KOPT-K1 (cell line): ENCODE data around the gene SEMA4A.
"Not testable (repeated sequence)": the region's sequence is repeated elsewhere in the genome, so short reads cannot be mapped to it uniquely, and the experiment has no call there.

Source experiments
- H3K27ac ChIP-seq: fragments of 200-600 bp; sonication (generic); 2 replicates; pipeline ENCODE4 v1.5.1; 2016; ENCODE audit warnings: antibody characterized with exemption, mild to moderate bottlenecking, low read depth, low read length; ENCODE audit not compliant: poor library complexity, severe bottlenecking
- H3K36me3 ChIP-seq: fragments of 200-600 bp; sonication (generic); 2 replicates; pipeline ENCODE4 v1.5.1; 2017; ENCODE audit warnings: antibody characterized with exemption, mild to moderate bottlenecking, low read length, moderate library complexity; ENCODE audit not compliant: insufficient read depth
- H3K9me3 ChIP-seq: fragments of 200-600 bp; sonication (generic); 2 replicates; pipeline ENCODE4 v1.5.1; 2017; ENCODE audit warnings: antibody characterized with exemption, low read length, mild to moderate bottlenecking; ENCODE audit not compliant: insufficient read depth, poor library complexity, severe bottlenecking

The SEMA4A gene

GRCh38 chr1:156157966-156158365 lies 4.6 kb downstream of the SEMA4A start:
- H3K36me3 ChIP-seq: no peaks in the 10 kb centered on the region; the same call in 1 of the 2 replicates

GRCh38 chr1:156160000-156160742 lies 6.8 kb downstream of the SEMA4A start:
- H3K9me3 ChIP-seq: peaks cover 3% of the 10 kb centered on the region
- H3K36me3 ChIP-seq: no peaks in the 10 kb centered on the region; the same call in 1 of the 2 replicates
- H3K27ac ChIP-seq: no peak overlapping the region

More at GRCh38 chr1:156157966-156158365, 4.6 kb downstream of the SEMA4A start:
- no peak overlapping the region for H3K27ac ChIP-seq
- no peaks in the 10 kb centered on the region for H3K9me3 ChIP-seq

DNA sequence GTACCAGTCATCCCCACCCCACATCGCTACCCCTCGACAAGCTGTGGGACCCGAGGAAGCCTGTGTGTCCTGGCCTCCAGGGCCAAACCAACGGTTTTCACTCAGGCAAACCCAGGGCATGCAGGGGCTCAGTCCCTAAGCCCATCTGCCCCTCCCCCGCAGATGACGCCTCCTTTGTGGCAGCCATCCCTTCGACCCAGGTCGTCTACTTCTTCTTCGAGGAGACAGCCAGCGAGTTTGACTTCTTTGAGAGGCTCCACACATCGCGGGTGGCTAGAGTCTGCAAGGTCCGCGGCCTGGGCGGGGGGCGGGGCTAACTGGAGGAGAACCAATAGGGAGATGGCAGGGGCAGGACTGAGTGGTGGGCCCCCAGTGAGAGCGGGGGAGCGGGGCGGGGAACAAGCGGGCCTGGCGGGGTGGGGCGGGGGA lies 7.4 kb downstream of the SEMA4A start:
- H3K36me3 ChIP-seq: no peaks in the 10 kb centered on the region; the same call in 1 of the 2 replicates
- H3K27ac ChIP-seq: no peak overlapping the region

DNA sequence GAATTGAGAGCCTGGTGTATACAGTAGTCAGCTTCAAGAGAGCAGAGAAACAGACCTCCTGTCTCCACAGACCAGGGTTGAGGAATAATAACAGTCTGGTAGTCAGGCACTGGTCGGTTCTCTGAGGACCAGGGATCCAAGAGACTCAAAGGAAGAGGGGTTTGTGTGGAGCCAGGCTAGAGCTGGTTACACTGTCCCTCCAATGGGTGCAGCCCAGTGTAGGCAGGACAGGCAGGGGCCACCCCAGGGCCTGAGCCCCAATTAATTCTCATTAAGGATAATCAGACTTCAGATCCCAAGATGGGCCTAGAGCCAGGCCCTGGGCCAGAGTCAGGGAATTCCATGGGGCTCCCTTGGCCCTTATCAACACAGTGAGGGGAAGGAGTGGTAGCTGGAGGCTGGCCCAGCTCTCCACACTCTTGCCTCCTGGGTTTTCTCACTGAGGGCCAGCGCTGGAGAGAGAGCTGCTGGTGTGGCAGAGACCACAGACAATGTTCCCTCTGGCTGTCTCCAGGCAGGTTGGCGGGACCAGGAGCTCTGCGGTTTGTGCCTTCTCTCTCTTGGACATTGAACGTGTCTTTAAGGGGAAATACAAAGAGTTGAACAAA lies 9.1 kb downstream of the SEMA4A start:
- no peak overlapping the region for H3K27ac ChIP-seq
- peaks cover 7% of the 10 kb centered on the region for H3K9me3 ChIP-seq
- no peaks in the 10 kb centered on the region; the same call in 1 of the 2 replicates for H3K36me3 ChIP-seq

More for the DNA sequence above, 7.4 kb downstream of the SEMA4A start:
- H3K9me3 ChIP-seq: peaks cover 7% of the 10 kb centered on the region

GRCh38 chr1:156163712-156164111 lies 10.3 kb downstream of the SEMA4A start:
- H3K36me3 ChIP-seq: no peaks in the 10 kb centered on the region; the same call in 1 of the 2 replicates
- H3K27ac ChIP-seq: no peak overlapping the region

GRCh38 chr1:156164125-156164831 lies 10.9 kb downstream of the SEMA4A start:
- Histone ChIP-seq H3K27ac (no peak overlapping the region), H3K9me3 (peaks cover 7% of the 10 kb centered on the region), H3K36me3 (no peaks in the 10 kb centered on the region; the same call in 1 of the 2 replicates)

More at GRCh38 chr1:156163712-156164111, 10.3 kb downstream of the SEMA4A start:
- H3K9me3 ChIP-seq: peaks cover 7% of the 10 kb centered on the region

DNA sequence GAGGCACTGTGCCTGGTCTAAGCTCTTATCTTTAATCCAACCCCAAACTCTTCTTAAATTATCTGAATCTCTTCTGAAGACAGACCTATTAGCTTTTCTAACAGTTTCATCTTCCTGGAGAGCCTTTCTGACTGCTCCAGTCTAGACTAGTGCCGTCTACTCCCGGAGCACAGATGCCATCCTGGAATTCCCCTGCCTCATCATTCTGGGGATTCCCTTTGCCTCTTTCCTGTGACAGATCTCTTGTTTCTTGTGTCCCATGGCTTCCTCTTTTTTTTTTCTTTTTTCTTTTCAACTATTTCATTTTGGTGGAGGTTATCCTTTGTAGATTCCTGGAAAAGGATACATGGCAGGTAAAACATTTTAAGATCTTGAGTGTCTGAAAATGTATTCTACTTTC lies 11.7 kb downstream of the SEMA4A start:
- H3K36me3 ChIP-seq: no peaks in the 10 kb centered on the region; the same call in 1 of the 2 replicates
- no peak overlapping the region for H3K27ac ChIP-seq
- peaks cover 7% of the 10 kb centered on the region for H3K9me3 ChIP-seq

GRCh38 chr1:156167536-156167935 lies 14.2 kb downstream of the SEMA4A start:
- Histone ChIP-seq H3K36me3 (no peaks in the 10 kb centered on the region; the same call in 1 of the 2 replicates), H3K27ac (no peak overlapping the region), H3K9me3 (peaks cover 7% of the 10 kb centered on the region)

DNA sequence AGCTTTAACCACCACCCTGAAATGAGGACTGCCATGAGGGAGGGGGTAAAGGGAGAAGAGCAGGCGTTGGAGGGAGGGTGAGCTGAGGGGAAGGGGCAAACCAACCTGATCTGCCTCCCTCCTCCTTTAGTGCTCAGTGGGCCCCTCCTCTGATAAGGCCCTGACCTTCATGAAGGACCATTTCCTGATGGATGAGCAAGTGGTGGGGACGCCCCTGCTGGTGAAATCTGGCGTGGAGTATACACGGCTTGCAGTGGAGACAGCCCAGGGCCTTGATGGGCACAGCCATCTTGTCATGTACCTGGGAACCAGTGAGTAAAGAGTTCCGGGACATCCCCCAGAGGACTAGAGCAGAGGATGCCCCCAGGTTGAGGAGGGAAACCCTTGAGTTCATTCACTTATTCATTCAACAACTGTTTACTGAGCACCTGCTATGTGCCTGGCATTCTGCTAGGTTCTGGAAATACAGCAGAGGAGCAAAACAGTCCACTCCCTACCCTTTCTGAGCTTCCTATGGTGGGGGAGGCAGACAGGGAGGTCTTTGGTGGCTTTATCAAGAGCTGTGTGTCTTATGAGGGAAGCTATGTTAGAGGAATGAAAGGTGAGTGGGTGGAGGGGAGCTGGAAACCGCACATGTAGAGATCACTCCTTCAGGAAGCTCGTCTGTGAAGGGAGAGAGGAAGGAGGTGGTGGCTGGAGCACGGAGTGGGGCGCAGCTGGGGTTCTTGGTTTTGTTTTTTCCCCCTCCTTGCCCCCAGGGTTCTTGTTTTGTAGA lies 19.5 kb downstream of the SEMA4A start:
- peaks cover 8% of the 10 kb centered on the region; the same call in 1 of the 2 replicates for H3K36me3 ChIP-seq
- H3K9me3 ChIP-seq: no peaks in the 10 kb centered on the region
- H3K27ac ChIP-seq: peak overlapping the region; percentile 56

GRCh38 chr1:156176610-156177210 lies 23.3 kb downstream of the SEMA4A start:
- Histone ChIP-seq H3K36me3 (peaks cover 8% of the 10 kb centered on the region; the same call in 1 of the 2 replicates), H3K9me3 (no peaks in the 10 kb centered on the region), H3K27ac (peak overlapping the region; percentile 80)

GRCh38 chr1:156177919-156178654 lies 24.7 kb downstream of the SEMA4A start:
- peaks cover 8% of the 10 kb centered on the region; the same call in 1 of the 2 replicates for H3K36me3 ChIP-seq

DNA sequence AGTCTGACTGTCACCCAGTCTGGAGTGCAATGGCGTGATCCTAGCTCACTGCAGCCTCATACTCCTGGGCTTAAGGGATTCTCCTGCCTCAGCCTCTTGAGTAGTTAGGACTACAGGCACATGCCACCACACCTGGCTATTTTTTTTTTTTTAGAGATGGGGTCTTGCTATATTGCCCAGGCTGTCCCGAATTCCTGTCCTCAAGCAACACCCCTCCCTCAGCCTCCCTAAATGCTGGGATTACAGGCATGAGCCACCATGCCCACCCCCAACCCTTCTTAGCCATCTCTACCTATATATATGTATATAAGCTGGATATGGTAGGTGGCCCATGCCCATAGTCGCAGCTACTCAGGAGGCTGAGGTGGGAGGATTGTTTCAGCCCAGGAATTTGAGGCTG lies 27.1 kb downstream of the SEMA4A start:
- Histone ChIP-seq H3K9me3 (no peaks in the 10 kb centered on the region), H3K36me3 (peaks cover 8% of the 10 kb centered on the region; the same call in 1 of the 2 replicates), H3K27ac (no peak overlapping the region)

More at GRCh38 chr1:156177919-156178654, 24.7 kb downstream of the SEMA4A start:
- Histone ChIP-seq H3K9me3 (no peaks in the 10 kb centered on the region), H3K27ac (peak overlapping the region; percentile 80)

- not testable (repeated sequence) for H3K9me3 ChIP-seq, H3K27ac ChIP-seq, H3K36me3 ChIP-seq
Measured at GRCh38 chr1:156181391-156181924, 28.1 kb downstream of the SEMA4A start.
